ENCODE data around the gene CD7. TPM values are rescaled to one million over a fixed set of nuclear protein-coding genes. Genes with fewer than 3 reads are reported as not detected.

The CD7 gene
- total RNA-seq, 4 donors from 2014 or later: 0.44 to 2.2 (median 1.8) TPM; not detected in 1

GRCh38 chr17:82285141-82285540 lies 32.3 kb downstream of the CD7 start:
- TF ChIP-seq CTCF (IDR thresholded peaks at IDR 0.05; ENCODE audit: low read depth): no peak

- no peak for TF ChIP-seq CTCF (IDR thresholded peaks at IDR 0.05; ENCODE audit: low read depth)
These were observed 34.1 kb downstream of the CD7 start for GRCh38 chr17:82283208-82283749.

- no peak for TF ChIP-seq CTCF (IDR thresholded peaks at IDR 0.05; ENCODE audit: low read depth)
These were observed 34.9 kb downstream of the CD7 start for GRCh38 chr17:82282239-82283207.

GRCh38 chr17:82281502-82282238 lies 35.7 kb downstream of the CD7 start:
- no peak for TF ChIP-seq CTCF (IDR thresholded peaks at IDR 0.05; ENCODE audit: low read depth)

- TF ChIP-seq CTCF (IDR thresholded peaks at IDR 0.05; ENCODE audit: low read depth): no peak
These were observed 36.3 kb downstream of the CD7 start for GRCh38 chr17:82281076-82281475.

- no peak for TF ChIP-seq CTCF (IDR thresholded peaks at IDR 0.05; ENCODE audit: low read depth)
These were observed 36.9 kb downstream of the CD7 start for GRCh38 chr17:82280537-82280936.

Data from subcutaneous adipose tissue (tissue), 4 donors.